K562 (cell line): ENCODE measurements around the gene PRDM2. TPM values are rescaled to one million over a fixed set of nuclear protein-coding genes. Genes with fewer than 3 reads are reported as not detected.

Experiments
- ATAC-seq: fragments of 200-7000 bp; cut with Tn5 transposase; 3 replicates; pipeline ENCODE4 v1.9.1; 2020; ENCODE audit warnings: moderate library complexity
- BruUV-seq: library from RNA; stranded (reverse); fragments of 400-500 nt; replicated peaks from 2 replicates; lab custom pipeline; 2021; lab: Mats Ljungman, UMichigan
- CTCF ChIA-PET: fragments of 300-600 bp; formaldehyde crosslinking; extraction: SDS; loops from one replicate; lab custom pipeline; 2021; ENCODE audit warnings: low intra/inter-chr PET ratio; lab: Yijun Ruan, JAX
- POLR2A ChIA-PET: fragments of 300-600, 350-650 bp; sonication (Branson Sonifier 250); formaldehyde crosslinking; extraction: SDS; loops from one replicate; lab custom pipeline; 2021; ENCODE audit warnings: antibody characterized with exemption, inconsistent platforms; lab: Yijun Ruan, JAX
- DNase-seq, 4 experiments: peaks; one replicate each; pipeline versions ENCODE4 v3.0.0 to v3.0.0-alpha.2; 2011 to 2018; ENCODE audit warnings: low spot score in 3 of 4, mixed read lengths in 3 of 4; ENCODE audit errors: extremely low read depth in 1 of 4
- FAIRE-seq: peaks from 2 replicates; lab custom pipeline; 2011; peaks lifted over from hg19 to GRCh38; lab: Jason Lieb, UNC
- H2AFZ ChIP-seq: 2 replicates; pipeline ENCODE4 v1.6.0; 2011; ENCODE audit warnings: low read depth, low read length, control low read depth, inconsistent platforms
- H3K27ac ChIP-seq: fragments of 200-600 bp; 3 replicates; pipeline ENCODE4 v1.8.0; 2011; ENCODE audit warnings: low read depth, mild to moderate bottlenecking, control low read depth, inconsistent platforms, low read length, moderate library complexity, mixed read lengths; ENCODE audit errors: extremely low read depth
- H3K27me3 ChIP-seq, 2 experiments: fragments of 300-600 bp in 1 of 2; 2 replicates in 1 of 2; 3 replicates in 1 of 2; pipeline versions ENCODE4 v1.6.0 to v1.8.0; 2011; ENCODE audit warnings: inconsistent platforms in 2 of 2, low read length in 2 of 2, mild to moderate bottlenecking in 1 of 2, mixed read lengths in 1 of 2, moderate library complexity in 1 of 2; ENCODE audit not compliant: control insufficient read depth in 2 of 2, insufficient read depth in 2 of 2
- H3K36me3 ChIP-seq: fragments of 300-600 bp; 3 replicates; pipeline ENCODE4 v1.8.0; 2011; ENCODE audit warnings: mild to moderate bottlenecking, low read length, inconsistent platforms; ENCODE audit not compliant: control insufficient read depth, insufficient read depth
- H3K4me1 ChIP-seq, 2 experiments: fragments of 200-600 bp in 1 of 2; replicated peaks in 1 of 2; 2 replicates in 1 of 2; 3 replicates in 1 of 2; pipeline versions ENCODE4 v1.5.1 to v1.8.0; 2011; ENCODE audit warnings: inconsistent platforms in 2 of 2, low read length in 2 of 2, mild to moderate bottlenecking in 1 of 2, mixed read lengths in 1 of 2, moderate library complexity in 1 of 2; ENCODE audit not compliant: control insufficient read depth in 2 of 2, insufficient read depth in 2 of 2
- H3K4me2 ChIP-seq: 2 replicates; pipeline ENCODE4 v1.6.1; 2011; ENCODE audit warnings: low read length, control low read depth, inconsistent platforms, mixed read lengths; ENCODE audit not compliant: insufficient read depth
- H3K4me3 ChIP-seq: fragments of 200-600 bp; sonication (generic), shearing (Covaris generic); 2 replicates; pipeline ENCODE4 v1.5.1; 2016; ENCODE audit warnings: control low read depth, inconsistent platforms
- H3K79me2 ChIP-seq: fragments of 200-600 bp; 3 replicates; pipeline ENCODE4 v1.8.0; 2011; ENCODE audit warnings: low read length, inconsistent platforms; ENCODE audit not compliant: control insufficient read depth, insufficient read depth
- H3K9ac ChIP-seq, 2 experiments: 2 replicates each; pipeline versions ENCODE4 v1.6.0 to v1.6.1; 2011; ENCODE audit warnings: low read depth in 2 of 2, low read length in 2 of 2, control low read depth in 1 of 2, inconsistent platforms in 1 of 2, mild to moderate bottlenecking in 1 of 2, mixed read lengths in 1 of 2; ENCODE audit not compliant: insufficient read depth in 1 of 2
- H3K9me1 ChIP-seq: one replicate; pipeline ENCODE4 v1.6.0; 2011; ENCODE audit warnings: inconsistent platforms, mild to moderate bottlenecking, low read length, moderate library complexity; ENCODE audit not compliant: control insufficient read depth, insufficient read depth
- H3K9me3 ChIP-seq: replicated peaks from 2 replicates; pipeline ENCODE4 v1.5.1; 2011; ENCODE audit warnings: low read depth, low read length, inconsistent platforms; ENCODE audit not compliant: control insufficient read depth, insufficient read depth
- H4K20me1 ChIP-seq: replicated peaks from 2 replicates; pipeline ENCODE4 v1.6.1; 2011; ENCODE audit warnings: low read length, inconsistent platforms, mixed read lengths; ENCODE audit not compliant: control insufficient read depth, insufficient read depth
- BRF1 ChIP-seq: IDR thresholded peaks from 3 replicates; pipeline ENCODE4 v1.6.1; 2011; ENCODE audit warnings: borderline replicate concordance, mild to moderate bottlenecking; ENCODE audit not compliant: insufficient read length; ENCODE audit errors: extremely low read depth
- CCNT2 ChIP-seq: IDR thresholded peaks from 2 replicates; pipeline ENCODE4 v1.6.1; 2011; ENCODE audit warnings: borderline replicate concordance, low read depth, mild to moderate bottlenecking, moderate library complexity, mixed read lengths, low read length; ENCODE audit not compliant: insufficient read length; ENCODE audit errors: extremely low read depth
- ERF ChIP-seq: fragments of 450-650 bp; formaldehyde crosslinking; IDR thresholded peaks from 2 replicates; pipeline ENCODE4 v1.4.0; 2020; ENCODE audit warnings: mild to moderate bottlenecking, mixed read lengths
- ILK ChIP-seq: fragments of 450-650 bp; IDR thresholded peaks from 2 replicates; pipeline ENCODE4 v1.6.1; 2016; ENCODE audit warnings: missing genetic modification characterization, low read depth, mild to moderate bottlenecking, missing compliant biosample characterization, moderate library complexity, borderline replicate concordance
- IRF1 ChIP-seq: sonication (generic); formaldehyde crosslinking; IDR thresholded peaks from 2 replicates; pipeline ENCODE4 v1.8.0; 2022; ENCODE audit warnings: missing genetic modification reagents, mild to moderate bottlenecking, borderline replicate concordance
- NFYB ChIP-seq: IDR thresholded peaks from 2 replicates; pipeline ENCODE4 v1.6.1; 2011; ENCODE audit warnings: mild to moderate bottlenecking, moderate library complexity; ENCODE audit not compliant: insufficient read length; ENCODE audit errors: extremely low read depth
- RBM25 ChIP-seq: fragments of 200-400 bp; formaldehyde crosslinking; IDR thresholded peaks from 2 replicates; pipeline ENCODE4 v1.6.1; 2018; ENCODE audit warnings: low read length, low read depth, moderate library complexity; ENCODE audit not compliant: severe bottlenecking
- SP1 ChIP-seq: sonication (generic); formaldehyde crosslinking; IDR thresholded peaks from 2 replicates; pipeline ENCODE4 v1.8.1; 2022; ENCODE audit warnings: mild to moderate bottlenecking, missing genetic modification reagents
- TAF9B ChIP-seq: fragments of 450-650 bp; IDR thresholded peaks from 2 replicates; pipeline ENCODE4 v1.6.1; 2018; ENCODE audit warnings: mild to moderate bottlenecking; ENCODE audit not compliant: partially characterized antibody
- TFAP4 ChIP-seq: sonication (generic); formaldehyde crosslinking; IDR thresholded peaks from 2 replicates; pipeline ENCODE4 v1.8.0; 2022; ENCODE audit warnings: missing genetic modification reagents, mild to moderate bottlenecking, moderate library complexity, borderline replicate concordance
- ZNF316 ChIP-seq: fragments of 450-650 bp; IDR thresholded peaks from 2 replicates; pipeline ENCODE4 v1.6.1; 2016
- WGBS: fragments of 100-300 bp; shearing (Covaris generic); methylation state at CpG from one replicate; pipeline ENCODE4 v1.1.6; 2016; ENCODE audit warnings: low coverage, mixed read lengths; ENCODE audit not compliant: insufficient coverage; ENCODE audit errors: missing lambda C conversion rate; 5-methylcytosine and 5-hydroxymethylcytosine counted together
- in situ Hi-C: fragments of 300-500 bp; cut with MboI; formaldehyde crosslinking; loops from 4 replicates; pipeline ENCODE4 v1.15.0; 2018; ENCODE audit warnings: inconsistent platforms, mixed read lengths
- intact Hi-C: fragments of 100-400 bp; cut with micrococcal nuclease; formaldehyde crosslinking; loops from 2 replicates; pipeline ENCODE4 v1.14.2; 2022
- polyA plus RNA-seq, 8 experiments: library from polyadenylated mRNA; depleted of rRNA in 4 of 8; stranded (reverse) in 5 of 8; unstranded in 3 of 8; fragments of >200 nt; fragmentation: Nextera tagmentation in 2 of 8; fragmentation: Illumina TruSeq in 1 of 8; extraction: Ambion mirVana in 2 of 8; extraction: Trizol in 1 of 8; gene quantifications; 2 replicates each; pipeline versions ENCODE4 v1.2.1 to v1.2.3, GENCODE V29; 2011 to 2014; ENCODE audit warnings: inconsistent platforms in 1 of 8, missing spikeins in 1 of 8
- total RNA-seq, 7 experiments: library from RNA; depleted of rRNA in 6 of 7; stranded (reverse); fragments of >200 nt in 6 of 7; fragmentation: Illumina TruSeq in 2 of 7; extraction: Trizol in 2 of 7; gene quantifications; 2 replicates each; pipeline versions ENCODE4 v1.2.1 to v1.2.3, GENCODE V29; 2011 to 2021; ENCODE audit warnings: low replicate concordance in 1 of 7

Gene PRDM2
- total and polyA plus RNA-seq, 9 of the 15 experiments (the other 6 are each of a cell fraction or from before 2014, with no cell fraction given): 5.4 to 27.6 (median 12.5) TPM

GRCh38 chr1:13763222-13763621 lies 63.2 kb downstream of the PRDM2 start:
- intact Hi-C loops (no loop called here), in situ Hi-C loops (no loop called here)
- Histone ChIP-seq H3K27me3 (no peaks in the 10 kb centered on the region), H3K9me3 (no peaks in the 10 kb centered on the region), H3K4me3 (no peak overlapping the region), H3K9me1 (peaks cover 3% of the 10 kb centered on the region), H3K4me2 (no peak overlapping the region), H3K27ac (no peak overlapping the region), H3K79me2 (peaks cover 94% of the 10 kb centered on the region), H3K36me3 (no peaks in the 10 kb centered on the region), H2AFZ (no peak overlapping the region), H3K9ac (no peak overlapping the region)
- no peak for DNase-seq
- POLR2A ChIA-PET: no interaction called here
- no TSS peak for BruUV-seq
- 68% methylated on average over 2 of the region's 2 CpGs for WGBS
- CTCF ChIA-PET: no interaction called here
- no peak for FAIRE-seq
- no peak for ATAC-seq
- TF ChIP-seq CCNT2 (no peak), ZNF316 (peak; percentile 63), BRF1 (no peak)
- TF ChIP-seq, all 486 proteins: peak for 1
- Histone ChIP-seq H4K20me1 (peaks cover 53% of the 10 kb centered on the region), H3K4me1 (peaks cover 0 to 18% of the 10 kb centered on the region in 2 experiments; a peak in 3 of 5 replicates)

- H3K4me2 ChIP-seq: no peak overlapping the region
- CTCF ChIA-PET: no interaction called here
- H3K79me2 ChIP-seq: peaks cover 91% of the 10 kb centered on the region
Measured at GRCh38 chr1:13763991-13764390, 64.0 kb downstream of the PRDM2 start.

More at GRCh38 chr1:13763991-13764390, 64.0 kb downstream of the PRDM2 start:
- no peaks in the 10 kb centered on the region for H3K36me3 ChIP-seq
- no peak overlapping the region for H3K4me3 ChIP-seq
- H3K27ac ChIP-seq: no peak overlapping the region
- H3K9me3 ChIP-seq: no peaks in the 10 kb centered on the region
- no TSS peak for BruUV-seq
- H3K9me1 ChIP-seq: peaks cover 3% of the 10 kb centered on the region
- in situ Hi-C loops (no loop called here), intact Hi-C loops (no loop called here)
- no peak overlapping the region for H2AFZ ChIP-seq
- ATAC-seq (no peak), DNase-seq (no peak), FAIRE-seq (no peak)
- POLR2A ChIA-PET: interaction anchor here (0.7 to 1.0 kb wide), 2 partner anchors 9 to 1037 kb away, joined by 3 to 4 read pairs; no protein-coding TSS in a partner anchor
- no peaks in the 10 kb centered on the region for H3K27me3 ChIP-seq
- peaks cover 53% of the 10 kb centered on the region for H4K20me1 ChIP-seq
- 50% methylated on average over 6 of the region's 6 CpGs for WGBS
- H3K4me1 ChIP-seq: peaks cover 0 to 18% of the 10 kb centered on the region in 2 experiments; a peak in 3 of 5 replicates
- TF ChIP-seq SP1 (CRISPR knock-in tag): no peak
- no peak for TF ChIP-seq ERF (CRISPR knock-in tag)
- no peak for TF ChIP-seq RBM25
- no peak for TF ChIP-seq TFAP4 (CRISPR knock-in tag)
- TF ChIP-seq TAF9B: no peak
- no peak for TF ChIP-seq IRF1 (CRISPR knock-in tag)
- TF ChIP-seq ILK (tag): no peak
- no peak for TF ChIP-seq NFYB
- no peak overlapping the region for H3K9ac ChIP-seq
